Thyroid gland (tissue), 4 donors: ENCODE results near the gene TFR2. TPM values are rescaled to one million over a fixed set of nuclear protein-coding genes. Genes with fewer than 3 reads are reported as not detected.

Experiments used
- DNase-seq, 2 donors: peaks; one replicate each; pipeline ENCODE4 v3.0.0-alpha.2; 2019
- H3K27ac ChIP-seq, 3 donors: fragments of 200-600 bp; sonication (generic); 1 replicate in 2 of 3; 2 replicates in 1 of 3; pipeline ENCODE4 v1.5.1; 2016 to 2019; ENCODE audit warnings: mild to moderate bottlenecking in 1 of 3, moderate library complexity in 1 of 3
- H3K27me3 ChIP-seq: fragments of 200-600 bp; sonication (generic); one replicate; pipeline ENCODE4 v1.5.1; 2019
- H3K36me3 ChIP-seq, 2 donors: fragments of 200-600 bp; sonication (generic); one replicate each; pipeline ENCODE4 v1.5.1; 2016 to 2019
- H3K4me1 ChIP-seq, 2 donors: fragments of 200-600 bp; sonication (generic); one replicate each; pipeline ENCODE4 v1.5.1; 2017 to 2019
- H3K4me3 ChIP-seq, 3 donors: fragments of 200-600 bp; sonication (generic); replicated peaks in 1 of 3; 1 replicate in 2 of 3; 2 replicates in 1 of 3; pipeline ENCODE4 v1.5.1; 2016; ENCODE audit warnings: mild to moderate bottlenecking in 1 of 3
- H3K9me3 ChIP-seq: fragments of 200-600 bp; sonication (generic); one replicate; pipeline ENCODE4 v1.5.1; 2017
- POLR2A ChIP-seq, 2 donors: fragments of 450-650 bp; IDR thresholded peaks; one replicate each; pipeline ENCODE4 v1.6.1; 2017; ENCODE audit warnings: antibody characterized with exemption in 2 of 2, mild to moderate bottlenecking in 2 of 2, moderate library complexity in 1 of 2
- WGBS, 2 donors: methylation state at CpG; one replicate each; pipeline ENCODE4 v1.1.5; 2017; 5-methylcytosine and 5-hydroxymethylcytosine counted together
- intact Hi-C: fragments of 100-400 bp; cut with DNase I; formaldehyde crosslinking; loops from one replicate; pipeline ENCODE4 v1.15.1; 2023
- total RNA-seq, 4 donors: library from RNA; depleted of rRNA; stranded (reverse); fragments of >200 nt; gene quantifications; one replicate each; pipeline ENCODE4 v1.2.3, GENCODE V29; 2016
- TF ChIP-seq, protein P1 (sequence below), 6 experiments: fragments of 200-600 bp in 3 of 6; fragments of 450-650 bp in 3 of 6; sonication (generic) in 3 of 6; IDR thresholded peaks; one replicate each; pipeline ENCODE4 v1.5.1; 2016 to 2019; ENCODE audit warnings: antibody characterized with exemption in 6 of 6, mild to moderate bottlenecking in 2 of 6, inconsistent platforms in 1 of 6, moderate library complexity in 1 of 6

Gene TFR2
- total RNA-seq, 4 donors from 2014 or later = 0.22 to 0.27 TPM; not detected in 2

DNA sequence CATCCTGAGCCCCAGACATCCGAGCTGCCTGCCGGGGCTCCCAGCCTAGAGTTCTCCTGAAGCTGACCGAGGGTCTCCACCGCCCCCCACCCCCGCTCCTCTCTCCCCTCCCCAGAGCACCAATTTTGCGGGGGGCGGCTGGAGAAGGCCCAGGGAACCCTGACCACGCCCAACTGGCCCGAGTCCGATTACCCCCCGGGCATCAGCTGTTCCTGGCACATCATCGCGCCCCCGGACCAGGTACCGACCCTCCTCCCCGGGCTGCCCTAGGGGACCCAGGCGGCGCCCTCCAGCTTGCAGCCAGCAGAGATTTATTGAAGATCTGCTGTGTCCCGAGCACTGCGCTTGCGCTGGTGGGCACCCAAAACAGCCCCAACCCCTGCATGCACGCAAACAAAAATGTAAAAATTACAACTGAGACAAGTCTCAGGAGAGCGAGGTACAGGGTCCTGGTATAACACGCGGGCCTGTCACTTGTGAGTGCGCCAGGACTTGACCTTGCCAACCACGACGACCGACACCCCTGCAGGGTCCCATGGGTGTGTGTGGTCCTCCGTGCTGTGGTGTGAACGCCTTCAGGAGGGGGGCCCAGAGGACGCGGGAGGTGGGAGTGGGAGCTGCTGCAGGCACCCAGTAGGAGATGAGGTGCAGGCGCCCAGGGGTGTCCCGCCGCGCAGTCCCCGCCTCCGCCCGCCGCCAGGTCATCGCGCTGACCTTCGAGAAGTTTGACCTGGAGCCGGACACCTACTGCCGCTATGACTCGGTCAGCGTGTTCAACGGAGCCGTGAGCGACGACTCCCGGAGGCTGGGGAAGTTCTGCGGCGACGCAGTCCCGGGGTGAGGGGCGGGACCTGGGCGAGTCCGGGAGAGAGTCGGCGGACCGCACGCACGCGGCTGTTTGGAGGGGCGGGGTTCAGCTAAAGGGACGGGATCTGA lies 36.1 kb downstream of the TFR2 start:
- H3K36me3 ChIP-seq = no peaks in the 10 kb centered on the region
- intact Hi-C loops = no loop called here
- peak overlapping the region; percentile 10 to 54 (median 16) for H3K4me3 ChIP-seq
- WGBS, 2 donors = 4 to 22% methylated on average over 27 to 43 of the region's 68 CpGs
- TF ChIP-seq, protein P1, sequence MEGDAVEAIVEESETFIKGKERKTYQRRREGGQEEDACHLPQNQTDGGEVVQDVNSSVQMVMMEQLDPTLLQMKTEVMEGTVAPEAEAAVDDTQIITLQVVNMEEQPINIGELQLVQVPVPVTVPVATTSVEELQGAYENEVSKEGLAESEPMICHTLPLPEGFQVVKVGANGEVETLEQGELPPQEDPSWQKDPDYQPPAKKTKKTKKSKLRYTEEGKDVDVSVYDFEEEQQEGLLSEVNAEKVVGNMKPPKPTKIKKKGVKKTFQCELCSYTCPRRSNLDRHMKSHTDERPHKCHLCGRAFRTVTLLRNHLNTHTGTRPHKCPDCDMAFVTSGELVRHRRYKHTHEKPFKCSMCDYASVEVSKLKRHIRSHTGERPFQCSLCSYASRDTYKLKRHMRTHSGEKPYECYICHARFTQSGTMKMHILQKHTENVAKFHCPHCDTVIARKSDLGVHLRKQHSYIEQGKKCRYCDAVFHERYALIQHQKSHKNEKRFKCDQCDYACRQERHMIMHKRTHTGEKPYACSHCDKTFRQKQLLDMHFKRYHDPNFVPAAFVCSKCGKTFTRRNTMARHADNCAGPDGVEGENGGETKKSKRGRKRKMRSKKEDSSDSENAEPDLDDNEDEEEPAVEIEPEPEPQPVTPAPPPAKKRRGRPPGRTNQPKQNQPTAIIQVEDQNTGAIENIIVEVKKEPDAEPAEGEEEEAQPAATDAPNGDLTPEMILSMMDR (IDR thresholded peaks at IDR 0.05) = no peak
- no peak for TF ChIP-seq POLR2A (IDR thresholded peaks at IDR 0.05)
- H3K9me3 ChIP-seq = no peaks in the 10 kb centered on the region
- peak; percentile 51 to 59 for DNase-seq
- H3K27me3 ChIP-seq = no peaks in the 10 kb centered on the region
- peak overlapping the region in 2 of 3 donors; percentile 43 to 53 for H3K27ac ChIP-seq
- H3K4me1 ChIP-seq = peaks cover 7% of the 10 kb centered on the region in 2 donors

DNA sequence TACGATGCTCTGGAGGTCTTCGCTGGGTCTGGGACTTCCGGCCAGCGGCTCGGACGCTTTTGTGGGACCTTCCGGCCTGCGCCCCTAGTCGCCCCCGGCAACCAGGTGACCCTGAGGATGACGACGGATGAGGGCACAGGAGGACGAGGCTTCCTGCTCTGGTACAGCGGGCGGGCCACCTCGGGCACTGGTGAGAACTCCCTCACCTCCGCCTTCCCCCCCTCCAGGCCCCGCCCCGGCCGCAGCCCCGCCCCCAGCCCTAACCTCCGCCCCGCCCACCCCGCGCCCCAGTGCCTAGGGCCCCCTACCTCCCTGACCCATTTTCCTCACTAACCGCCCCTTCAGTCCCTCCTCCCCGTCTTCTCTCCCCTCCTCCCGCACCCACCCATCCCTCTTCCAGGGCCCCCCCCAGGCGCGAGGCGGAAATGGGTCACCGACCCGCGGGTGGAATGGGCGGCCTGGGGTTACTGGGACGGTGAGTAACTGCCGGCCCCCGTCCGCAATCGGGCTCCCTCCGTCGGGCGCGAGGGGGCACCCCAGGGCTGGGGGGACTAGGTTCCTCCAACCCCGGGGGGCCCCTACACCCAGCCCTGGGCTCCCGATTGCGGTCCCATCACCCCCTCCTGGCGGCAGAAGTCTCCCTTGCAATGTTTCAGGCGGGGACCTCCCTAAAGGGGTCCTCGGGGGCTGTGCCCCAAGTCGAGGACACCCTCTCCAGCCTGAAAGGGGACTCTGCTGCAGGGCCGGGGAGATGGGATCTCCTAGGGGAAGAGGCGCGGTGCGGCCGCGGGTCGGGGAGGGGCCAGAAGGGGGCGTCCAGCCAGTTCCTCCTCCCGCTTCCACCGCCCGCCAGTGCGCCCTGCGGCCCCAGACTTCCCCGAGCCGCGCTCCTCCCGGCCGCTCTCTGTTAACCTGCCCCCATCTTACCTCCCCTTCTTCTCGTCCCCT lies 37.0 kb downstream of the TFR2 start:
- 0 to 7% methylated on average over 15 to 29 of the region's 70 CpGs for WGBS, 2 donors
- peak; percentile 65 to 66 for DNase-seq
- intact Hi-C loops = no loop called here
- Histone ChIP-seq H3K27ac (peak overlapping the region; percentile 43 to 71 (median 70)), H3K27me3 (no peaks in the 10 kb centered on the region), H3K9me3 (no peaks in the 10 kb centered on the region), H3K4me1 (peaks cover 7% of the 10 kb centered on the region in 2 donors), H3K36me3 (no peaks in the 10 kb centered on the region), H3K4me3 (peak overlapping the region; percentile 47 to 54 (median 48))
- TF ChIP-seq, protein P1 (IDR thresholded peaks at IDR 0.05) = peak in 3 of 6 experiments; percentile 13 to 32 (median 29)
- TF ChIP-seq POLR2A (IDR thresholded peaks at IDR 0.05) = peak in 1 of 2 donors; percentile 45

DNA sequence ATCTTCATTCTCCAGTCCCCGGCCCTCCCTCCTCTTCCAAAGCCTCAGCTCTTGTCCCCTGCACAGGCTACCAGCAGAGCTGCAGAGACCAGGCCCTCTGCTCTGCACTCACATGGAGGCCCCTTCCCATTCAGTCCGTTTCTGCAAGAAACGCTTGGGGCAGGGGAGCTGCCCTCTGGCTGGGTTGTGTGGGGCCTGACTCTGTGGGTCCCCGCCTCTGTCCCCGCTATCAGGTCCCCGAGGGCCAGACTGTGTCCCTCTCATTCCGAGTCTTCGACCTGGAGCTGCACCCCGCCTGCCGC lies 37.7 kb downstream of the TFR2 start:
- Histone ChIP-seq H3K4me3 (peak overlapping the region in 2 of 3 donors; percentile 48 to 54), H3K27me3 (no peaks in the 10 kb centered on the region), H3K9me3 (no peaks in the 10 kb centered on the region), H3K36me3 (no peaks in the 10 kb centered on the region), H3K27ac (peak overlapping the region; percentile 39 to 71 (median 70)), H3K4me1 (peaks cover 7% of the 10 kb centered on the region in 2 donors)
- no peak for TF ChIP-seq POLR2A (IDR thresholded peaks at IDR 0.05)
- TF ChIP-seq, protein P1 (IDR thresholded peaks at IDR 0.05) = no peak
- DNase-seq = no peak
- intact Hi-C loops = no loop called here
- 16 to 31% methylated on average over 3 to 7 of the region's 10 CpGs for WGBS, 2 donors

DNA sequence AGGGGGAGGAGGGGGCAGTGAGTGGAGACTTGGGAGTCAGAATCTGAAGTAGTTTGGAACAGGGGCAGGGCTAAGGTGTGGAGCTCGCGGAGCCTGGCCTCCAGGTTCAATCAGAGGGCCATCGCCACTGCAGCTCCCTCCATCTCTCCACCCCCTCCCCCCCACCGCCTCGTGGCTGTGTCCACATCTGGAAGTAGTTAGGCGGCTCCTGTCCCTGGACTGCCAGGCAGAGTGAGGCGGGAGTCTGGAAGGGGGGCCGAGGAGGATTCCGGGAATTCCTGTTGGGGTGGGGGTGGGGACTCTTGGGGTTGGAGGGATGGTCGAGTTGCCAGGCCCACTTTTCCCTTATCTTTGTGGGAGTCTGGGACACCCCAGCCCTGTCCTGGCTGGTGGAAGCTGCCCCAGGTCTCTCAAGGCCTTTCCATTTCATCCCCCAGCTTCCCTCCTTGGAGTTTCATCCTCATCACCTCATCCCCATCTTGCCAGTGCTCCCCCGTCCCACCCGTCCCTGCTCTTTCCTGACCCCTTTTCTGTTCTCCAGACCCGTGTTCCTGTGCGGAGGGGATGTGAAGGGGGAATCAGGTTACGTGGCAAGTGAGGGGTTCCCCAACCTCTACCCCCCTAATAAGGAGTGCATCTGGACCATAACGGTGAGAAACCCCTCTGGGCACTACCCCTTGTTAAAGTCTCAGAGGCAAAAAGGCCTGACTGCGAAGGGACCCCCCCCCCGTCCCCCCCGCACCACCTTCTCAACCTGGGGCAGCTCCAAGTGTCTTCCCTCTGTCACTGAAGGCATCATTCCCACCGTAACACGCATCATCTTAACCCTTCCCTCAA lies 38.2 kb downstream of the TFR2 start:
- H3K27ac ChIP-seq = peak overlapping the region; percentile 39 to 71 (median 70)
- no peaks in the 10 kb centered on the region for H3K9me3 ChIP-seq
- TF ChIP-seq, protein P1 (IDR thresholded peaks at IDR 0.05) = no peak
- TF ChIP-seq POLR2A (IDR thresholded peaks at IDR 0.05) = no peak
- 51 to 58% methylated on average over 15 to 21 of the region's 21 CpGs for WGBS, 2 donors
- peaks cover 7% of the 10 kb centered on the region in 2 donors for H3K4me1 ChIP-seq
- H3K36me3 ChIP-seq = no peaks in the 10 kb centered on the region
- peak; percentile 51 to 54 for DNase-seq
- intact Hi-C loops = no loop called here
- no peaks in the 10 kb centered on the region for H3K27me3 ChIP-seq
- H3K4me3 ChIP-seq = peak overlapping the region in 1 of 3 donors; percentile 54
